Caco-2 (cell line): Measurements from ENCODE around the gene PLXNA2. TPM values are rescaled to one million over a fixed set of nuclear protein-coding genes. Genes with fewer than 3 reads are reported as not detected.

Source experiments
- BruUV-seq: library from RNA; stranded (reverse); fragments of 400-500 nt; replicated peaks from 2 replicates; lab custom pipeline; 2021; lab: Mats Ljungman, UMichigan
- CTCF ChIA-PET: fragments of 300-600 bp; sonication (Branson Sonifier 250); formaldehyde crosslinking; loops from one replicate; lab custom pipeline; 2022; ENCODE audit warnings: antibody characterized with exemption; lab: Charles Lee
- POLR2A ChIA-PET: fragments of 300-600 bp; sonication (Branson Sonifier 250); formaldehyde crosslinking; loops from one replicate; lab custom pipeline; 2022; ENCODE audit warnings: antibody characterized with exemption; lab: Charles Lee
- DNase-seq, 2 experiments: peaks; one replicate each; pipeline versions ENCODE4 v3.0.0 to v3.0.0-alpha.2; 2020 to 2022
- H3K27me3 ChIP-seq: replicated peaks from 2 replicates; pipeline ENCODE4 v1.6.0; 2011; ENCODE audit warnings: low read length; ENCODE audit not compliant: control insufficient read depth, insufficient read depth
- H3K36me3 ChIP-seq: 2 replicates; pipeline ENCODE4 v1.5.1; 2011; ENCODE audit warnings: low read length; ENCODE audit not compliant: control insufficient read depth, insufficient read depth
- H3K4me1 ChIP-seq: fragments of 250-450 bp; sonication (Bioruptor Pico); 2 replicates; pipeline ENCODE4 v1.5.1; 2020; ENCODE audit warnings: mild to moderate bottlenecking
- H3K4me3 ChIP-seq: 2 replicates; pipeline ENCODE4 v1.5.1; 2011; ENCODE audit warnings: low read depth, mild to moderate bottlenecking, control low read depth, low read length
- H3K9me3 ChIP-seq: fragments of 250-450 bp; sonication (Bioruptor Pico); 2 replicates; pipeline ENCODE4 v1.5.1; 2020; ENCODE audit warnings: mild to moderate bottlenecking, moderate library complexity
- H3K27ac Mint-ChIP-seq: one replicate; pipeline ENCODE4 v1.8.0; 2022; ENCODE audit warnings: mixed read lengths; ENCODE audit not compliant: unreplicated experiment
- H3K27me3 Mint-ChIP-seq: one replicate; pipeline ENCODE4 v1.8.0; 2022; ENCODE audit warnings: mixed read lengths; ENCODE audit not compliant: insufficient read depth, unreplicated experiment
- H3K36me3 Mint-ChIP-seq: one replicate; pipeline ENCODE4 v1.8.0; 2022; ENCODE audit warnings: mild to moderate bottlenecking, mixed read lengths; ENCODE audit not compliant: insufficient read depth, unreplicated experiment
- H3K4me1 Mint-ChIP-seq: one replicate; pipeline ENCODE4 v1.8.0; 2022; ENCODE audit warnings: low read depth, mixed read lengths; ENCODE audit not compliant: unreplicated experiment
- H3K4me3 Mint-ChIP-seq: one replicate; pipeline ENCODE4 v1.8.0; 2022; ENCODE audit warnings: mild to moderate bottlenecking, moderate library complexity, mixed read lengths; ENCODE audit not compliant: unreplicated experiment
- H3K9me3 Mint-ChIP-seq: one replicate; pipeline ENCODE4 v1.8.0; 2022; ENCODE audit warnings: mixed read lengths; ENCODE audit not compliant: unreplicated experiment
- intact Hi-C: fragments of 100-400 bp; cut with micrococcal nuclease; formaldehyde crosslinking; loops from one replicate; pipeline ENCODE4 v1.10.0; 2022; ENCODE audit not compliant: unreplicated experiment
- total RNA-seq: library from RNA; stranded (reverse); gene quantifications from 2 replicates; pipeline ENCODE4 v1.2.3, GENCODE V29; 2022
- TF ChIP-seq, protein P1 (sequence below), 2 experiments: fragments of 200-600 bp in 1 of 2; IDR thresholded peaks; 1 replicate in 1 of 2; 2 replicates in 1 of 2; pipeline versions ENCODE4 v1.5.1 to v1.8.0; 2011 to 2022; ENCODE audit warnings: antibody characterized with exemption in 1 of 2, control low read depth in 1 of 2, inconsistent platforms in 1 of 2, low read depth in 1 of 2, low read length in 1 of 2, mild to moderate bottlenecking in 1 of 2, moderate library complexity in 1 of 2; ENCODE audit not compliant: insufficient read depth in 1 of 2, severe bottlenecking in 1 of 2, unreplicated experiment in 1 of 2

Gene PLXNA2
- total RNA-seq, 1 experiment from 2014 or later: 3.2 TPM

DNA sequence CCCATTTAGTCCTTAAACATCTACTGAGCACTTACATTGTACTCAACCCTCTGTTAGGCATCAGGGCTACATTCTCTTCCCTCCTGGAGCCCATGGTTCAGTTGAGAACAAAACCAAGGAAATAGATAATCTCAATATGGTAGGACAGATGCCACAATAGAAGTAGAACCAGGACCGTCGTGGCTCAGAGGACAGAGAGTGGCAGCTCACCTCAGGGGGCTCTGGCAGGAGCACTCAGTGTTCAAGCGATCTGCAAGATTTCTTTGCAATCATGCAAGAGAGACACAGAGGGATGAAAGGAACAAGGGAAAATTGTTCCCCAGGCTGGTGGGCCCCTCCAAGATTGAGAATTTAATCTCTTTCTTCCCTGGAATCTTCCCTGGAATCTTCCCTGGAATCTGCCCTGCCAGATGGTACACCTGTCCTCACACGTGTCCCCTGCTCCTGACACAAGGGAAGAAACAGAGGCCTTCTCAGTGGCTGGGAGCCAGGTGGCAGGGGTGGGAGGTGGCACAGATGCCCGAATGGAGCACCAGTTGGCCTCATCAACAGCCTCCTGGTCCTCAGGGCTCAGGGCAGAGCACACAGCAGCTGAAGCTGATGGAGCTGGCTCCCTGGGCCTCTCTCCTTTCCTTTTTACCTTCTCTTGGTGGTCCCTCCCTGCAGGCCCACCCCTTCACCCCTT lies 135.4 kb downstream of the PLXNA2 start:
- H3K27ac Mint-ChIP-seq: no peak overlapping the region
- no peaks in the 10 kb centered on the region for H3K9me3 Mint-ChIP-seq
- intact Hi-C loops: no loop called here
- Histone ChIP-seq H3K4me3 (no peak overlapping the region), H3K36me3 (no peaks in the 10 kb centered on the region), H3K27me3 (no peaks in the 10 kb centered on the region), H3K4me1 (peaks cover 23% of the 10 kb centered on the region), H3K9me3 (no peaks in the 10 kb centered on the region)
- no peaks in the 10 kb centered on the region for H3K27me3 Mint-ChIP-seq
- CTCF ChIA-PET: interaction anchor here (1.0 kb wide), 1 partner anchor 128 kb away, joined by 4 read pairs; no protein-coding TSS in a partner anchor
- BruUV-seq: no TSS peak
- no peaks in the 10 kb centered on the region for H3K36me3 Mint-ChIP-seq
- no peak overlapping the region for H3K4me3 Mint-ChIP-seq
- no peak for DNase-seq
- TF ChIP-seq, protein P1, sequence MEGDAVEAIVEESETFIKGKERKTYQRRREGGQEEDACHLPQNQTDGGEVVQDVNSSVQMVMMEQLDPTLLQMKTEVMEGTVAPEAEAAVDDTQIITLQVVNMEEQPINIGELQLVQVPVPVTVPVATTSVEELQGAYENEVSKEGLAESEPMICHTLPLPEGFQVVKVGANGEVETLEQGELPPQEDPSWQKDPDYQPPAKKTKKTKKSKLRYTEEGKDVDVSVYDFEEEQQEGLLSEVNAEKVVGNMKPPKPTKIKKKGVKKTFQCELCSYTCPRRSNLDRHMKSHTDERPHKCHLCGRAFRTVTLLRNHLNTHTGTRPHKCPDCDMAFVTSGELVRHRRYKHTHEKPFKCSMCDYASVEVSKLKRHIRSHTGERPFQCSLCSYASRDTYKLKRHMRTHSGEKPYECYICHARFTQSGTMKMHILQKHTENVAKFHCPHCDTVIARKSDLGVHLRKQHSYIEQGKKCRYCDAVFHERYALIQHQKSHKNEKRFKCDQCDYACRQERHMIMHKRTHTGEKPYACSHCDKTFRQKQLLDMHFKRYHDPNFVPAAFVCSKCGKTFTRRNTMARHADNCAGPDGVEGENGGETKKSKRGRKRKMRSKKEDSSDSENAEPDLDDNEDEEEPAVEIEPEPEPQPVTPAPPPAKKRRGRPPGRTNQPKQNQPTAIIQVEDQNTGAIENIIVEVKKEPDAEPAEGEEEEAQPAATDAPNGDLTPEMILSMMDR (IDR thresholded peaks at IDR 0.05; ENCODE audit: insufficient read depth in 1 of 2, low read depth in 1 of 2, low read length in 1 of 2, severe bottlenecking in 1 of 2, unreplicated experiment in 1 of 2): no peak
- POLR2A ChIA-PET: no interaction called here
- peaks cover 13% of the 10 kb centered on the region for H3K4me1 Mint-ChIP-seq

DNA sequence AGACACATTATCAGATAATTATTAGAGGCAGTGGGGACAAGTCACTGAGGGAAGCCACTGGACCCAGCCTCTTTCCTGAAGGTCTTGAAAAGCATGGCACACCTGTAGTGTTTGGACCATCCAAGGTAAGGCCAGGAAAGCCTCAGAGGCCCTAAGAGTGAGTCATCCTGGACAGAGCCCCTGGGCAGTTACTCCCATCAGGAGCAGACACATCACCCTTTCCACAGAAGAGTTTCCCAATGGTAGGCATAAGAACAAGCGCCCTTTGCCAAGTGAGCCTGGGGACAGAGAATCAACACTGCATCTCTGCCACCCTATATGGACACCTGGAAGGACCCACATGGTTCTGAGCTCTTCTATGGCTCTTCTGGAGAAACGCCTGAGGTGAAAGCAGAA lies 136.0 kb downstream of the PLXNA2 start:
- BruUV-seq: no TSS peak
- Mint-ChIP-seq H3K9me3 (no peaks in the 10 kb centered on the region), H3K27me3 (no peaks in the 10 kb centered on the region), H3K36me3 (no peaks in the 10 kb centered on the region), H3K4me3 (no peak overlapping the region), H3K4me1 (peaks cover 13% of the 10 kb centered on the region), H3K27ac (no peak overlapping the region)
- no peak for DNase-seq
- Histone ChIP-seq H3K4me3 (no peak overlapping the region), H3K36me3 (no peaks in the 10 kb centered on the region), H3K27me3 (no peaks in the 10 kb centered on the region), H3K4me1 (peaks cover 23% of the 10 kb centered on the region), H3K9me3 (no peaks in the 10 kb centered on the region)
- ChIA-PET CTCF (no interaction called here), POLR2A (no interaction called here)
- TF ChIP-seq, protein P1 (IDR thresholded peaks at IDR 0.05; ENCODE audit: insufficient read depth in 1 of 2, low read depth in 1 of 2, low read length in 1 of 2, severe bottlenecking in 1 of 2, unreplicated experiment in 1 of 2): no peak
- intact Hi-C loops: no loop called here

DNA sequence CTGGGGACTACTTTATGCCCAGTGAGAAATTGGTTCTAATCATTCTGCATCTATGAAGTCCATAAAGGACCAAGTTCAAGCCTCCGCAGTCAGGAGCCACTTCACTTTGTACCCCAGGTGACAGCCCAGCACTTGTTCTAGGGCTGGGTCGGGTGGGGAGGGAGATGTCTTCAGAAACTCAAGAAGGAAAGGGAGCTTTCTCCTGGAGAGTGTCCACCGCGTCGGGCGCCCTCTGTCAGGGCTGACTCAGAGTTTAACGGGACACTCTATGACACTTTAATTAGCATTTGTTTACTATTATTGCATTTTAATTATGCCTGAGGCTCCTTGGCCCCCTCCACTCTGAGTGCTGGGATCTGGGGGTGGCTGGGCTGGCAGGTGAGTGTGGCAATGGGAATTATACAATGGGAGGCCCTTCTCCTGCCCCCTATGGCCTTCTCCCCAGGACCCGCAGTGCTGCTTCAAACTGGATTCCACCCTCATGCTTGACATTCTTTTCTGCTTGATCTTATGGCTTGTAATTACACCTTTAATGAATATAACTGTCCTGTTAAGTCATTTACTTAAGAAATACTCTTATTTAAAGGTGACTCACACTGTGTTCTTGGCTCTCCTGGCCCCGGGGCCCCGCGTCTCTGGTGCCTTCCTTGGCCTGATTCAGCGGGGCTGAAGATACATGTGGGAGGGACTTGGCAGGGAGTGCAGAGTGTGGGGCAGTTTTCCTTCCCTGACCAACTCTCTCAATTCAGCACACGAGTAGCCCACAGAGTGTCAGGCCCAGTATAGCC lies 136.6 kb downstream of the PLXNA2 start:
- DNase-seq: no peak
- intact Hi-C loops: no loop called here
- H3K4me1 ChIP-seq: peaks cover 23% of the 10 kb centered on the region
- no TSS peak for BruUV-seq
- ChIA-PET POLR2A (no interaction called here), CTCF (no interaction called here)
- H3K9me3 Mint-ChIP-seq: no peaks in the 10 kb centered on the region
- H3K4me1 Mint-ChIP-seq: peaks cover 13% of the 10 kb centered on the region
- TF ChIP-seq, protein P1 (IDR thresholded peaks at IDR 0.05; ENCODE audit: insufficient read depth in 1 of 2, low read depth in 1 of 2, low read length in 1 of 2, severe bottlenecking in 1 of 2, unreplicated experiment in 1 of 2): no peak
- H3K27me3 Mint-ChIP-seq: no peaks in the 10 kb centered on the region
- H3K9me3 ChIP-seq: no peaks in the 10 kb centered on the region
- H3K36me3 Mint-ChIP-seq: no peaks in the 10 kb centered on the region
- H3K27ac Mint-ChIP-seq: no peak overlapping the region
- H3K27me3 ChIP-seq: no peaks in the 10 kb centered on the region
- no peaks in the 10 kb centered on the region for H3K36me3 ChIP-seq
- no peak overlapping the region for H3K4me3 Mint-ChIP-seq
- no peak overlapping the region for H3K4me3 ChIP-seq
